Measurements from ENCODE around the gene PRR36.

GRCh38 chr19:7839476-7839875 is 34.7 kb downstream of the PRR36 start:
- TF ChIP-seq POLR2AphosphoS5 (IDR thresholded peaks at IDR 0.05) (no peak), CTCF (IDR thresholded peaks at IDR 0.05) (no peak)
